ENCODE results near the gene DCTN4. TPM values are rescaled to one million over a fixed set of nuclear protein-coding genes. Genes with fewer than 3 reads are reported as not detected.

The DCTN4 gene
- total and polyA plus RNA-seq, 8 donors, result 64.2 to 76.6 (median 69.7) TPM

GRCh38 chr5:150723845-150724244 is 35.0 kb downstream of the DCTN4 start:
- Histone ChIP-seq H3K4me3 (no peak overlapping the region), H3K27ac (no peak overlapping the region), H3K36me3 (peaks cover 0 to 98% of the 10 kb centered on the region in 2 donors), H3K4me1 (no peaks in the 10 kb centered on the region), H3K9me3 (no peaks in the 10 kb centered on the region), H3K27me3 (no peaks in the 10 kb centered on the region)
- DNase-seq (no peak), ATAC-seq (no peak)
- no peak for TF ChIP-seq CTCF (IDR thresholded peaks at IDR 0.05)
- intact Hi-C loops (cut with DNase I), result no loop called here

GRCh38 chr5:150710165-150710564 is 48.7 kb downstream of the DCTN4 start:
- intact Hi-C loops (cut with DNase I), result no loop called here
- no peaks in the 10 kb centered on the region for H3K9me3 ChIP-seq
- TF ChIP-seq CTCF (IDR thresholded peaks at IDR 0.05), result peak in 1 of 2 donors; percentile 11

GRCh38 chr5:150706776-150707390 is 51.9 kb downstream of the DCTN4 start:
- no peak for DNase-seq
- H3K4me3 ChIP-seq, result no peak overlapping the region
- H3K4me1 ChIP-seq, result no peaks in the 10 kb centered on the region
- H3K9me3 ChIP-seq, result no peaks in the 10 kb centered on the region
- no peak for ATAC-seq
- no peak for TF ChIP-seq CTCF (IDR thresholded peaks at IDR 0.05)
- H3K36me3 ChIP-seq, result peaks cover 0 to 46% of the 10 kb centered on the region in 2 donors
- H3K27ac ChIP-seq, result no peak overlapping the region
- intact Hi-C loops (cut with DNase I), result no loop called here
- H3K27me3 ChIP-seq, result no peaks in the 10 kb centered on the region

More at GRCh38 chr5:150710165-150710564, 48.7 kb downstream of the DCTN4 start:
- Histone ChIP-seq H3K27me3 (no peaks in the 10 kb centered on the region), H3K36me3 (peaks cover 3 to 78% of the 10 kb centered on the region in 2 donors), H3K4me1 (no peaks in the 10 kb centered on the region), H3K4me3 (no peak overlapping the region), H3K27ac (no peak overlapping the region)
- DNase-seq, result no peak
- ATAC-seq, result no peak

DNA sequence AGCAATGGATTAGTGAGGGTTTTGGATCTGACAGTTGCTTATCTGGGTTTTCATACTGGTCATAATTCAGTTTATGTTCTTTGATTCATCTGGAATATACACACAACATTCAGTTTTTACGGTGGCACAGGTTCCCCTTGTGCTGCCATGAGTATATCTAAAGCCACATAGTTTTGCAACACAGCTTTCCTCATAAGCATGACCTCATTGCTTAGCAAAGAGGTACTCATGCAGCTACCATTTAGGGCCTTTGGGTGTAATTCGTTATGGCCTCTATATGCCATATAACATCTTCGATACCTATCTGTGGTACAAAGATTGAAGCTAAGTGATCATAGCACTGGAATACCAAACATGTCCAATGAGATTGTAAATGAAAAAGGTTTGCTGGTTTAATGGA is 55.1 kb downstream of the DCTN4 start:
- Histone ChIP-seq H3K4me3 (no peak overlapping the region), H3K27me3 (no peaks in the 10 kb centered on the region), H3K27ac (no peak overlapping the region), H3K36me3 (peaks cover 0 to 16% of the 10 kb centered on the region in 2 donors), H3K4me1 (peaks cover 13 to 16% of the 10 kb centered on the region in 2 donors), H3K9me3 (no peaks in the 10 kb centered on the region)
- intact Hi-C loops (cut with DNase I), result no loop called here
- TF ChIP-seq CTCF (IDR thresholded peaks at IDR 0.05), result no peak
- no peak for ATAC-seq
- DNase-seq, result no peak

DNA sequence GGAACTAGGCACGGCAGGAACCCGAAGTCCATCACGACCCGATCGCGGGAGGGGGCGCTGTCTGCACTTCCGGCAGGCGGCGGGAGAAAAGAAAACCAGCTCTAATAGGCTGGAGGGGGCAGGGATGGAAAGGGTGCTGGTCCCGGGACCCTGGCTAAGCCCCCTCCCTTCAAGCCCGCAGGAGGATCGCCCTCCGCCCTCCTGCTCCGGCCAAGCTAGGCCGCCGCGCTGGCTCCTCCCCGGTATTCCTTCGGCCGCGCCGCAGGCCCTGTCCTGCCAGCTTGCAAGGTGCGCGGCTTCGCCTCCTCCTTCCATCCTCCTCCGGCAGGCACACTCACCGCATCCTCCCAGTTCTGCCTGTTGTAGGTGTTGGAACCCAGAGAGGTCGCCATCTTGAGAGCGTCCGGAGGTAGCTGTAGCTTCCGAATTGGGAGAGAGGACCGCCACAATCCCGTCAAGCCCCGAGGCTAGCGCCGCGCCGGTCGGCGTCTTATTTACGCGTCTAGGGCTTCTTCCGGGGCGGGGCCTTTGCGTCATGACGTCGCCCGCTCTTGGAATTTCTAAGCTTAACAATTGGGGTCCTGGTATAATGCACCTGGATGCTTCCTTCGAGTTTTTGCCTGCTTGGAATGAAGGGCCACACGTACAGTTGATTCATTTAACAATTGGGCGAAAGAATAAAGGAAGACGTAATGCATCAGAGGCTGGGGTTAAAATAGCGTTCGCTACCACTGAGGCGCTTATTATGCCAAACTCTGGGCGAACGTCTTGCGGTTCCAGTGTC is 58.0 kb downstream of the DCTN4 start, which contains the start of gene RBM22:
Gene RBM22 (minus strand): TSS at position 469 of the 784 bp plus-strand sequence. CDS start 77 bp downstream, at position 392.
- Histone ChIP-seq H3K36me3 (peaks cover 0 to 32% of the 10 kb centered on the region in 2 donors), H3K27me3 (no peaks in the 10 kb centered on the region), H3K27ac (peak within 1 kb of the TSS; percentile 95 to 96), H3K4me3 (peak within 1 kb of the TSS; percentile 75 to 98), H3K9me3 (no peaks in the 10 kb centered on the region), H3K4me1 (peaks cover 13 to 20% of the 10 kb centered on the region in 2 donors)
- peak; percentile 40 to 50 for TF ChIP-seq CTCF (IDR thresholded peaks at IDR 0.05)
- intact Hi-C loops (cut with DNase I), result no loop called here
- DNase-seq (peak; percentile 91 to 96 (median 95)), ATAC-seq (peak; percentile 99)

Data from left lung (tissue), 10 donors.